Stomach (tissue), 4 donors: Measurements from ENCODE around the gene CD209.
"Not testable (repeated sequence)": the region's sequence is repeated elsewhere in the genome, so short reads cannot be mapped to it uniquely, and the experiment has no call there.

Experiments used
- EP300 ChIP-seq: sonication (generic); formaldehyde crosslinking; IDR thresholded peaks from one replicate; pipeline ENCODE4 v1.6.1; 2017; ENCODE audit warnings: antibody characterized with exemption
- POLR2AphosphoS5 ChIP-seq, 3 donors: sonication (generic); formaldehyde crosslinking; IDR thresholded peaks; one replicate each; pipeline ENCODE4 v1.6.1; 2016; ENCODE audit warnings: antibody characterized with exemption in 3 of 3
- TF ChIP-seq, protein P1 (sequence below), 7 experiments: fragments of 450-650 bp in 4 of 7; fragments of 200-600 bp in 3 of 7; sonication (generic) in 3 of 7; IDR thresholded peaks; one replicate each; pipeline ENCODE4 v1.5.1; 2016 to 2019; ENCODE audit warnings: antibody characterized with exemption in 7 of 7, control low read depth in 2 of 7, mild to moderate bottlenecking in 1 of 7

DNA sequence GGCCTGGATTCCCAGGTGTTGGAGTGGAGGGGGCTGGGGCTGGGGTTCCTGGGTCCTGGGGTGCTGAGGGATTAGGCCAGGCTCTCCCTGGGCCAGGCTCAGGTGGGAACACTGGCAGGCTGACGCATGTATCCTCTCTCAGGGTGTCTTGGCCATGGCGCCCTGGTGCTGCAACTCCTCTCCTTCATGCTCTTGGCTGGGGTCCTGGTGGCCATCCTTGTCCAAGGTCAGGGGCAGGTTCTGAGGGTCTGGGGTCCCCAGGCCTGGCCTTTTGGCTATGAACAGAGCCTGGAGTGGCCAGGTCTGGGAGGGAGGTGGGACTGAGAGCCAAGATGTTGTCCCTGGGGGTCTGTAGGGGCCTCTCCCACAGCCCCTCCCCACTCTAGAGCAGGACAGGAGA, 17.7 kb upstream of the CD209 start:
- TF ChIP-seq, protein P1, sequence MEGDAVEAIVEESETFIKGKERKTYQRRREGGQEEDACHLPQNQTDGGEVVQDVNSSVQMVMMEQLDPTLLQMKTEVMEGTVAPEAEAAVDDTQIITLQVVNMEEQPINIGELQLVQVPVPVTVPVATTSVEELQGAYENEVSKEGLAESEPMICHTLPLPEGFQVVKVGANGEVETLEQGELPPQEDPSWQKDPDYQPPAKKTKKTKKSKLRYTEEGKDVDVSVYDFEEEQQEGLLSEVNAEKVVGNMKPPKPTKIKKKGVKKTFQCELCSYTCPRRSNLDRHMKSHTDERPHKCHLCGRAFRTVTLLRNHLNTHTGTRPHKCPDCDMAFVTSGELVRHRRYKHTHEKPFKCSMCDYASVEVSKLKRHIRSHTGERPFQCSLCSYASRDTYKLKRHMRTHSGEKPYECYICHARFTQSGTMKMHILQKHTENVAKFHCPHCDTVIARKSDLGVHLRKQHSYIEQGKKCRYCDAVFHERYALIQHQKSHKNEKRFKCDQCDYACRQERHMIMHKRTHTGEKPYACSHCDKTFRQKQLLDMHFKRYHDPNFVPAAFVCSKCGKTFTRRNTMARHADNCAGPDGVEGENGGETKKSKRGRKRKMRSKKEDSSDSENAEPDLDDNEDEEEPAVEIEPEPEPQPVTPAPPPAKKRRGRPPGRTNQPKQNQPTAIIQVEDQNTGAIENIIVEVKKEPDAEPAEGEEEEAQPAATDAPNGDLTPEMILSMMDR (IDR thresholded peaks at IDR 0.05): not testable (repeated sequence)
- not testable (repeated sequence) for TF ChIP-seq EP300; POLR2AphosphoS5 (IDR thresholded peaks at IDR 0.05)
